GM21737 (cell line): ENCODE data around the gene C9.
"Not testable (repeated sequence)": the region's sequence is repeated elsewhere in the genome, so short reads cannot be mapped to it uniquely, and the experiment has no call there.

Source experiments
- ATAC-seq: cut with Tn5 transposase; IDR thresholded peaks from one replicate; pipeline ENCODE4 v1.9.1; 2021; ENCODE audit warnings: mild to moderate bottlenecking, moderate library complexity; ENCODE audit not compliant: unreplicated experiment

Gene C9

GRCh38 chr5:39364367-39364766, at the start of gene C9:
TSS of gene C9 (minus strand) at chr5:39364495. CDS start at chr5:39364464, 31 bp downstream.
- no peak for ATAC-seq

GRCh38 chr5:39413771-39414170, 49.5 kb upstream of the C9 start:
- no peak for ATAC-seq

GRCh38 chr5:39412721-39413394, 48.6 kb upstream of the C9 start:
- ATAC-seq: no peak

GRCh38 chr5:39411985-39412384, 47.7 kb upstream of the C9 start:
- no peak for ATAC-seq

GRCh38 chr5:39411061-39411460, 46.8 kb upstream of the C9 start:
- ATAC-seq: no peak

- no peak for ATAC-seq
Measured at GRCh38 chr5:39409033-39409432, 44.7 kb upstream of the C9 start.

- no peak for ATAC-seq
Measured at GRCh38 chr5:39405083-39405843, 41.0 kb upstream of the C9 start.

- ATAC-seq: not testable (repeated sequence)
Measured at GRCh38 chr5:39403761-39404160, 39.5 kb upstream of the C9 start.

- not testable (repeated sequence) for ATAC-seq
Measured at GRCh38 chr5:39402140-39402539, 37.8 kb upstream of the C9 start.

GRCh38 chr5:39400713-39401578, 36.7 kb upstream of the C9 start:
- no peak for ATAC-seq

GRCh38 chr5:39399135-39400036, 35.1 kb upstream of the C9 start:
- no peak for ATAC-seq

- ATAC-seq: no peak
Measured at GRCh38 chr5:39396843-39397242, 32.5 kb upstream of the C9 start.

- no peak for ATAC-seq
Measured at GRCh38 chr5:39395521-39395920, 31.2 kb upstream of the C9 start.

GRCh38 chr5:39394946-39395345, 30.7 kb upstream of the C9 start:
- ATAC-seq: no peak

GRCh38 chr5:39390945-39391344, 26.6 kb upstream of the C9 start:
- ATAC-seq: no peak

GRCh38 chr5:39387293-39387692, 23.0 kb upstream of the C9 start:
- no peak for ATAC-seq

GRCh38 chr5:39384271-39384670, 20.0 kb upstream of the C9 start:
- no peak for ATAC-seq

- ATAC-seq: no peak
Measured at GRCh38 chr5:39381376-39381775, 17.1 kb upstream of the C9 start.

GRCh38 chr5:39379693-39380092, 15.4 kb upstream of the C9 start:
- no peak for ATAC-seq

- no peak for ATAC-seq
Measured at GRCh38 chr5:39377613-39378012, 13.3 kb upstream of the C9 start.
